Brain pericyte (primary cell): Measurements from ENCODE around the gene ST3GAL3.

Source experiments
- DNase-seq: peaks from one replicate; pipeline ENCODE4 v3.0.0-alpha.2; 2012; ENCODE audit warnings: low read depth, low spot score

The ST3GAL3 gene, protein sequence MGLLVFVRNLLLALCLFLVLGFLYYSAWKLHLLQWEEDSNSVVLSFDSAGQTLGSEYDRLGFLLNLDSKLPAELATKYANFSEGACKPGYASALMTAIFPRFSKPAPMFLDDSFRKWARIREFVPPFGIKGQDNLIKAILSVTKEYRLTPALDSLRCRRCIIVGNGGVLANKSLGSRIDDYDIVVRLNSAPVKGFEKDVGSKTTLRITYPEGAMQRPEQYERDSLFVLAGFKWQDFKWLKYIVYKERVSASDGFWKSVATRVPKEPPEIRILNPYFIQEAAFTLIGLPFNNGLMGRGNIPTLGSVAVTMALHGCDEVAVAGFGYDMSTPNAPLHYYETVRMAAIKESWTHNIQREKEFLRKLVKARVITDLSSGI

DNA sequence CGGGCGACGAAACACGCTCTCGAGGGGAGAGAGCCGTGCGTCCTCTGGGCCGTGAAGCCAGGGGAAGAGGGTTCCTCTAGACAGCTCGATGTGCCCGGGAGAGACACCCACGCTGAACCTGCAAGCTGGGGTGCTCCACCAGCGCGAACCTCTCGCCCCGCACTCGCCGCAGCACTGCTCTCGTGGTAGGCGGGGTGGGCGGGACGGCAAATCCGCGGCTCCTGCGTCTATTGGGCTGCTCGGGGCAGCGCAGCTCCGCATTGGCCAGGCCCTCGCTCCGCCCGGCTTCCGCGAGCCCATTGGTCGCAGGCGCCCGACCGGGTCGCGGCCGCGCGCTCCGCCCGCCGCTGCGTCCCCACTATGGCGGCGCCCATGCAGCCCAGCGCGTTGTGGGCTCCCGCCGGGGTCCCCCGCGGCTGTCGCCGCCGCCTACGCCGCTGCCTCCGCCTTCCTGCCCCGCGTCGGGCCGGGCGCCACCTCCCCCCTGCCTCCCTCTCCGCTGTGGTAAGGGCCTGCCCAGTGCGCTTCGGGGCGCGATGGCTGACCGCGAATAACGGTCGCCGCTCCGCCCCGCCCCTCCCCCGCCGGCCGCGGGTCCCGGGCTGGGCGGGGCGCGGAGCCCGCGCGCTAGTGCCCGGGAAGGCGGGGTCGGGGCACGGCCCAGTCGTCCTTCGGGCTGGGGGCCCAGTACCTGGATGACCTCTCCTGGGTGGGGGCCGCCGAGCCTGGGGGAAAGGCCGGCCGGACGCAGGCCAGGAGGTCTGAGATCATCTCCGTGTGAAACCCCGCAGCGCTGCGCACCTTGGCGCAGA, at the start of gene ST3GAL3:
TSS of gene ST3GAL3 (plus strand) at position 347 of the 812 bp plus-strand sequence. CDS start 28,727 bp downstream, outside the sequence.
- peak; percentile 55 for DNase-seq

GRCh38 chr1:43659212-43660166, 47.8 kb upstream of the ST3GAL3 start:
- DNase-seq: no peak

GRCh38 chr1:43660355-43660754, 47.0 kb upstream of the ST3GAL3 start:
- no peak for DNase-seq

DNA sequence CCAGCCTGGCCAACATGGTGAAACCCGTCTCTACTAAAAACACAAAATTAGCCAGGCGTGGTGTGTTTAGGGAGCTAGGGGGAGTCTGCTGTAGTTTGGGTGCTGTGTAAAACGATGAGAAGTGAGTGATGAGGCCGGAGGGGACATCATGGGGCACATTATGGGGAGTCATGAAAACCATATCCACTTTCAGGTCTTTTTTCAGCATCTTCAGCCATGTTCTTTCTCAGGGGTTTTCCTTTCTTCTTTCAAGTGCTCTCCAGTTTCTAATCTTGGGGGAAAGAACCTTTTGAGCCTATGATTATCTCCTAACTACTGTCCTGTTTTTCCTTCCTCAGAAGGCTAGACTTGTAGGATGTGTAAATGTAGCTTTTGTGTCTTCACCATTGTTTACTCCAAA, 43.0 kb upstream of the ST3GAL3 start:
- DNase-seq: no peak

- DNase-seq: no peak
These were observed 40.7 kb upstream of the ST3GAL3 start for GRCh38 chr1:43666608-43667007.

GRCh38 chr1:43668956-43669355, 38.4 kb upstream of the ST3GAL3 start:
- no peak for DNase-seq

- no peak for DNase-seq
These were observed 37.5 kb upstream of the ST3GAL3 start for GRCh38 chr1:43669878-43670277.

DNA sequence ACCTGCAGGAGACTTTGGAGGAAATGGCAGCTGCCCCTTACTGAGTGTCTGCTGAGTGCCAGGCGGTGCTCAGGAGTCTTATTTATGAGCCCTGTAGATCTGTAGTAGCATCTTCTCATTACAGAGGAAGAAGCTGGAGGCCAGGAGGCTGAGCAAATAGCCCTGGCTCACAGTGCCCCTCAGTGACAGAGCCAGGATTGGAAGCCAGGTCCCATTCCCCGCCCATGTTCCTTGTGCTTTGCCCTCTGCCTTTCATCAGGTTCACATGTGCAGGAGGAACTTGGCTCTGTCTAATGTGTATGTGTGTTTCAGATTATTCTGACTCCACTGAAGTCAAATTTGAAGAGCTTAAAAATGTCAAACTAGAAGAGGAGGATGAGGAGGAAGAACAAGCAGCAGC, 36.1 kb upstream of the ST3GAL3 start:
- DNase-seq: no peak

DNA sequence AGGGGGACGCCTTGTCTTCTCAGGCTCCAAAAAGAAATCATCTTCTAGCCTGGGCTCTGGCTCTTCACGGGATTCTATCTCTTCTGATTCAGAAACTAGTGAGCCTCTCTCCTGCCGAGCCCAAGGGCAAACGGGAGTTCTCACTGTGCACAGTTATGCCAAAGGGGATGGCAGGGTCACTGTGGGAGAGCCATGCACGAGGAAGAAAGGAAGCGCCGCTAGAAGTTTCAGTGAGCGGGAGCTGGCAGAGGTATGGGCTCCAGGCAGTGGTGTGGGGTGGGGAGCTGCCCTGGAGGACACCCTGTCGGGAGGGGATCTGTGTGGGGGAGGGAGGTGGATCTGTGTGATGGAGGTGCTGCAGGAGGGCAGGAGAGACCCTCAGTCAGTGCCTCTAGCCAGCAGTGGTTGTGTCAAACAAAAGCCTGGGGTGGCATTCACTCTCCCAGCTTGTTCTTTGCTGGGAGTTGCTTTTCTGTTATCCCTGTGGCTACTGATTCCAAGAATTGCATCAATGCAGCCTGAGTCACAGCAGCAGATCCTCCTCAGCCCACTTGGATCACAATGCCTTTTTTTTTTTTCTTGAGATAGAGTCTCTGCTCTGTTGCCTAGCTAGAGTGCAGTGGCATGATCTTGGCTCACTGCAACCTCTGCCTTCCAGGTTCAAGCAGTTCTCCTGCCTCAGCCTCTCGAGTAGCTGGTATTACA, 35.6 kb upstream of the ST3GAL3 start:
- no peak for DNase-seq

- no peak for DNase-seq
These were observed 34.1 kb upstream of the ST3GAL3 start for GRCh38 chr1:43673261-43673660.

- no peak for DNase-seq
These were observed 28.4 kb upstream of the ST3GAL3 start for GRCh38 chr1:43678940-43679339.

DNA sequence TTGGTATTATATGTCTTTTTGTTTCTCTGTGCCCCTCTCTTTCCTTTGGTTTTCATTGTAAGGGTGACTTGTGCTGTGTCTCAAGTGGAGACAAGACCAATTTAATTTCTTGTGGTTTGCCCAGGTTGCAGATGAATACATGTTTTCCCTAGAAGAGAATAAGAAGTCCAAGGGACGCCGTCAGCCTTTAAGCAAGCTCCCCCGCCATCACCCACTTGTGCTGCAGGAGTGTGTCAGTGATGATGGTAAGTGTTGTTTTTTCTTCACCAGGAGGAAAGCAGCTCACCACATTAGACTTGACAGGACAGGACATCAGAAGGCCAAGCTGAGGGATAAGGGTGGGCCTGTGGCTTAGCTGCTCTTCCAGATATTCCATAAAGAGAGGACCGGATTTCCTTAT, 23.8 kb upstream of the ST3GAL3 start:
- DNase-seq: no peak

GRCh38 chr1:43686801-43687200, 20.5 kb upstream of the ST3GAL3 start:
- DNase-seq: no peak

DNA sequence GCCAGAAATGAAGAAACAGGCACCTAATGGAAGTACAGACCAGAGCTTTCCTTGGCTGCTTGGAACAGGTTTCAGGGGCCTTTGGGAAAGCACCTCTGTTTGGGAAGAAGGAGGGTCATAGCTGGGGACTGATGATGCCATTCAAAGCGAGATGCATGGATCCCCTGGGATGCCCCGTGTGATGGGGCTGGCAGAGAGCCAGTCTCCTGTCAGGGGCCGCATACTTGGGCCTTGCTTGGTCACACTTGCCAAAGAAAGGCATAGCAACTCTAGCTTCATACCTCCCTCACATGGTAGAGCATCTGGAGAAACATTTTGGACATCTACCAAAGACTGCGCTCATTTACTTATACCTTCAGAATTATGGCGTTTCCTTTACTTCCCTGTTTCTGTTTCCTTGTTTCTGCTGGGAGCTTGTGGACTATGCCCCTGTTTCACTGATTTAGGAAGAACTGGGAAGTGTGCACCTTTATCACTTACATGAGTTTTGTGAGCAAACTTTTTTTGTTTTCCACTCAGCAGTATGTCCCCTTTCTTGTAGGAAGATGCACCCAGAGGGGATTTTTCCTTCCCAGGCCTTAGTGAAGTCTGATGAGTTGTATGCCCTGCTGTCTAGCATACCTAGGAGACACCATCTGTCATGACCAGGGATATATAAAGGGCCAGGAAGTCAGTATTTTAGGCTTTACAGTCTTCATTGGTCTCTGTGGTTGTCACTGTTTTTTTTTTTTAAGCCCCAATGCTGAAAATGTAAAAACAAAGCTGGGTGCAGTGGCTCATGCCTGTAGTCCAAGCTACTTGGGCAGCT, 19.8 kb upstream of the ST3GAL3 start:
- DNase-seq: no peak

DNA sequence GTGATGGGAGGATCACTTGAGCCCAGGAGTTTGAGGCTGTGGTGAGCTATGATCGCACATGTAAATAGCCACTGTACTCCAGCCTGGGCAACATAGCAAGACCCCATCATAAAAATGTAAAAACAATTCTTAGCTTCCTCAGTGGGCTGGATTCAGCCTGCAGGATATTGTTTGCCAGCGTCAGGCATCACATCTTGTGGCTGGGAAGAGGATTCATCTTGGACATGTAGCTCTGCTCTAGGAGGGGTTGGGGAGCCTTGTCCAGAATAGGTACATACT, 19.3 kb upstream of the ST3GAL3 start:
- no peak for DNase-seq

GRCh38 chr1:43688594-43689000, 18.7 kb upstream of the ST3GAL3 start:
- DNase-seq: no peak

- no peak for DNase-seq
These were observed 18.0 kb upstream of the ST3GAL3 start for GRCh38 chr1:43689289-43689688.

GRCh38 chr1:43691871-43692815, 15.2 kb upstream of the ST3GAL3 start:
- no peak for DNase-seq

- no peak for DNase-seq
These were observed 14.0 kb upstream of the ST3GAL3 start for GRCh38 chr1:43693371-43693770.
